ENCODE data around the gene CIART.
A peak's percentile ranks its signal among the peaks of the same experiment; 100 is the strongest.
"Not testable (repeated sequence)": the region's sequence is repeated elsewhere in the genome, so short reads cannot be mapped to it uniquely, and the experiment has no call there.

The CIART gene

DNA sequence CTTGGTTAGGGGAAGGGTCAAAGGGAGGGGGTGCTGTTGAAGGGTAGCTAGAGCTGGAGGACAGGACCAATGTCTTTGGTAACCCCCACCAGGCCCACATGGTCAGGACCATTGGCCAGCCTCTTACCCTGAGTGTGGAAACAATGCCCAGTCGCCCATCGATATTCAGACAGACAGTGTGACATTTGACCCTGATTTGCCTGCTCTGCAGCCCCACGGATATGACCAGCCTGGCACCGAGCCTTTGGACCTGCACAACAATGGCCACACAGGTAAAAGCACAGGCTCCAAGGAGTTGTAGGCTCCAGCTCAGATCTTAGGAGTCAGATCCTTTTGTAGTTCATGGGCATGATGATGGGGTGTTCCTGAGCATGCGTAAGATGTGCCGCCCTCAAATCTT lies 21.0 kb upstream of the CIART start:
- DNase-seq (ENCODE audit: low spot score) = no peak

- DNase-seq (ENCODE audit: low spot score) = no peak
These were observed 19.7 kb upstream of the CIART start for GRCh38 chr1:150262388-150263320.

- no peak for DNase-seq (ENCODE audit: low spot score)
These were observed 18.8 kb upstream of the CIART start for GRCh38 chr1:150263549-150263948.

DNA sequence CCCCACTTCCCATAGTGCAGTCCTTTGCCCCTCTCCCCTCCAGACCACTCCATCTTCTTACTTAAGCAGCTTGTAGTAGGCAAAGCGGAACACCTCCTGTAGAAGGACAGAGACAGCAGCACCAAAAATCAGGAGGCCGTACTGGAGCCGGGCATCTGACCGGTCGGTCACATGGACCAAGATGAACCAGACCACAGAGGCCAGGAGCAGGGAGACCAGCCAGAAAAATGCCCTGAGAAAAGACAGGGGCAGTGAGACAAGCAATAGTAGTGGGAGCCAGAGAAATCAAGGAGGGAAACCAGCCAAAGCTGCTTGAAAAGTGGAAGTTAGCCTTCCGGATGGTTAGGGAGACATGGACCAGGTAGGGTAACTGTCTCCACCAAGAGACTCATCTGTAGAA lies 14.5 kb upstream of the CIART start:
- DNase-seq (ENCODE audit: low spot score) = no peak

GRCh38 chr1:150268340-150268704 lies 14.0 kb upstream of the CIART start:
- DNase-seq (ENCODE audit: low spot score) = no peak

- peak; percentile 98 for DNase-seq (ENCODE audit: low spot score)
These were observed 13.5 kb upstream of the CIART start, which contains the start of gene APH1A for GRCh38 chr1:150268705-150269403. Gene APH1A, minus strand, starts transcription at chr1:150269016. Its CDS starts 206 bp downstream, at chr1:150268810.

- DNase-seq (ENCODE audit: low spot score) = no peak
These were observed 12.9 kb upstream of the CIART start for GRCh38 chr1:150269451-150269850.

- DNase-seq (ENCODE audit: low spot score) = no peak
These were observed 10.9 kb upstream of the CIART start for GRCh38 chr1:150271291-150271959.

DNA sequence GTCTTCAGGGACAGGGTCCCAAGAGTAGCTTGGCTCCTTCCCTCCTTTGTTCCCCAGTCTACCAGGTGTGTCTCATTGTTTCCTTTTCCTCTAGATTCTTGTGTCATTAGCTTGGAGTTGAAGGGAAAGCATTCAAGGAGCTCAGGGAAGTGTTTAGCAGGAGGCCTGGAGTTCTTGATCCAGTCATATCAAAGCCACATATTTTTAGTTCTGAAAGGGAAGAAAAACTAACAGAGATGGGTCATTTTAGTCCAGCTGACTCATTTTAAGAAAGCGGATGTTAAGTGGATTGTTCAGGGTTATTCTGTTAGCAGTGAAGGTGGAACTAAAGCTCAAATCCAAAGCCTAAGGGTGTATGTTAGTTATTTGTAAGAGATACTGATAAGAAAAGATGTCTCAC lies 9.0 kb upstream of the CIART start:
- no peak for DNase-seq (ENCODE audit: low spot score)

- no peak for DNase-seq (ENCODE audit: low spot score)
These were observed 2.1 kb upstream of the CIART start for GRCh38 chr1:150280138-150280707.

- DNase-seq (ENCODE audit: low spot score) = peak; percentile 62
These were observed 1.1 kb upstream of the CIART start for GRCh38 chr1:150281221-150281757.

DNA sequence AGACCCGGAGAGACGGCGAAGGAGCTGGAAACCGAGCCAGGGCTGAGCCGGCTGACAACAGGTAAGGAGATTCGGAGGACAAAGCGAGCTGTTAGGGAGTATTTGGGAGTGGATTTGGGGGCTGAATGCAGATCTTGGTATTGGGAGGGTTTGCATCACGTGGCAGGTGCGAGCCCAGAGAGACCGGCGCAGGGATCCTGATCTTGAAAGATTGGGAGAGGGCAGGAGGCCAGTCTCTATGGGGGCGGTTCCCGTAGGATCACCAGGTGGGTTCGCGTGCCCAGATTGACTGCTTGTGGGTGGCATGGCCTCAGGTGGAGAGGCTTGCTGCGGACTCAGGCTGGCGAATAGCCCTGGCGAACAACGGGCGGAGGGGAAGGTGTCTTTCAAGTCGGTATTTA lies 204 bp downstream of the CIART start:
- no peak for DNase-seq (ENCODE audit: low spot score)

DNA sequence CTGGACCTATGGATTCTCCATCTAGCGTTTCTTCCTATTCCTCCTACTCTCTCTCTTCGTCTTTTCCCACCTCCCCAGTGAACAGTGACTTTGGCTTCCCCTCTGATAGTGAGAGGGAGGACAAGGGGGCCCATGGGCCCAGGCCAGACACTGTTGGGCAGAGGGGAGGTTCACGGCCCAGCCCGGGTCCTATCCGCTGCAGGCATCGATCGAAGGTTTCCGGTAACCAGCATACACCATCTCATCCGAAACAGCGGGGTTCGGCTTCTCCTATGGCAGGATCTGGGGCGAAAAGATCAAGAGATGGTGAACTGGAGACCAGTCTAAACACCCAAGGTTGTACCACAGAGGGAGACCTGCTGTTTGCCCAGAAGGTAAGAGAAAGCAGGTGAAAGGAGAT lies 906 bp downstream of the CIART start:
- DNase-seq (ENCODE audit: low spot score) = no peak

DNA sequence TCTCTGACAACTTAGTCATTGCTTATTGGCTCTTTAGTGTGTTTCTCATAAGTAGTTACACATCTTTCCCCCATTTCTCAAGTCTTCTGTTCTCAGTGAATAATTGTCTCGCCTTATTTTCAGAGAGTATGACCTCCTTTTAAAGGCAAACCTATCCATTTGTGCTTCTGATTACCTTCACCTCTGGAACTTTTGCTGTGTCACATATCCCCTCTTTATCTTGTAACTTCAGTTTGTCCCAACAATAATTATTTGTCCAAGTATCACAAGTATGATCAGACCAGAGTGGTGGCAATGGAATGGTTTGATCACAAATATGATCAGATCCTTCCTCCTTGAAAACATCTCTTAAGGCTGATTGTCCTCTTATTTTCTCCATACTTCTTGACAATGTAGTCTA lies 6.0 kb downstream of the CIART start:
- DNase-seq (ENCODE audit: low spot score) = no peak

DNA sequence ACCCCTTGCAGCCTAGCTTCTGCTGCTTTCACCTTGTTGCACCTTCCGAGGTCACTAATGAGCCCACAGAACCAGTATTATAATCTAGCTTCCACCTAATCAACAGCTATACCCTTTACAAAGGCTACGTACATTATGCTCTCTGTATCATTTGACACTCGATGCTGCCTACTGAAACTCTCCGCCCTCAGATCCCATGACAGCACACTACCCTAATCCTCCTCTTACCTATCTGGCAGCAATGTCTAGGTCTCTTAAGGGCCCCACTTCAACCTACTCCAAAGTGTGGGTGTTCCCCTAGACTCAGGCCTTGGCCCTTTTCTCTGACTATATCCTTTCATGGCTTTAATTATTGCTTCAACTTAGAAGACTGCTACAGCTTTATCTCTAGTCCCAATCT lies 6.5 kb downstream of the CIART start:
- DNase-seq (ENCODE audit: low spot score) = no peak

DNA sequence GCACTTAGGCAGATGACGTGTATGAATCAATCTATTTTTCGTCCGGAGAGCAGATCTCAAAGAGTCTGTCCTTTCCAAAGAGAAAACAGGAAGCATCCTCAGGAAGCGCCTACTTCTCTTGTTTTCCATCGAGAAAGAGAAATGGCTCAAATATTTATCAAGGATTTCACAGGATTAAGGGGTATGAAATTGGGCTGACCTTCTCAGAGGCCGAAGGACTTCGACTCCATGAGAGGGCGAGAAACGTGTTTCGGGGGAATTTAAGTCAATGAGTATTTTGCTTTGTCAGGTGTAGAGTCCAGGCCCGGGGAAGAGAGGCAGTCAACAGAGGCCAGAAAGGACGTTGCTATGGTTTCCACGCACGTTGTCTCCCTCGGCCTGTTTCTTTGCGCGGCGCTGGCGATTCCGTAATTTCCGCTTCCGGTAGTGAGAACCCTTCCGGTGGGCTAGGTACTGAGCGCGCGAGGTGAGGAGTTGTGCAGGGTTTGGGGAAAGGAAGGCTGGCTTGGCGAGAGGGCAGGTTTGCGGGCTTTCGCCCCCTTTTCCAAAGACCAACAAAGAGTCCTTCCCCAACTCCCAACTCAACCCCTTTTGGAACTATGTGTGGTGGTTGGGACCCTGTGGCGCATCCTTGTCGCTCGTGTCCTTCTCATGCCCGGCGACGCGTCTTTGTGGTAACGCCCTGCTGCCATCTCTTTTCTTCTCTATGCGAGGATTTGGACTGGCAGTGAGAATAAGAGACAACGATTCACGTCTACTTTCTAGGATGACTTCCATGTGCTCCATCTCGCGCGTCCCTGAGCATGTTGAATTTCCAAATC lies 11.3 kb downstream of the CIART start, which contains the start of gene MRPS21:
Gene MRPS21 (plus strand): TSS at position 429 of the 821 bp plus-strand sequence. CDS start 506 bp downstream, outside the sequence.
- peak; percentile 88 for DNase-seq (ENCODE audit: low spot score)

DNA sequence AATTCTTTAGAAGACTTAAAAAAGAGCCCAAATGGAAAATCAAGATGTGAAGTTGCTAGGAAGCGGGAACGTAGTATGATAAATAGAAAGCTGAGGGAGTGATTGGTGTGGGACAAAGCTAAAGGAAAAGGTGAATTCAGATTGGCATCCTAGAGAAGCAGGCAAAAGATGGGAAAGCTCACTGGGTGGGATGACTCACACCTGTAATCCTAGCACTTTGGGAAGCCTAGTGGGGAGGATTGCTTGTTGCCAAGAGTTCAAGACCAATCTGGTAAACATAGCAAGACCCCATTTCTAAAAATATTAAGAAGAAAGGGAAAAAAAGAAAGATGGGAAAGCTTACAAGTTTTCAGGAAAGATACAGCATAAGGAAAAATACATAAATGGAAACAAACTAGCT lies 13.1 kb downstream of the CIART start:
- DNase-seq (ENCODE audit: low spot score) = no peak

- DNase-seq (ENCODE audit: low spot score) = no peak
These were observed 17.4 kb downstream of the CIART start for GRCh38 chr1:150299716-150300115.

GRCh38 chr1:150302338-150302737 lies 20.0 kb downstream of the CIART start:
- no peak for DNase-seq (ENCODE audit: low spot score)

GRCh38 chr1:150302902-150303301 lies 20.5 kb downstream of the CIART start:
- no peak for DNase-seq (ENCODE audit: low spot score)

DNA sequence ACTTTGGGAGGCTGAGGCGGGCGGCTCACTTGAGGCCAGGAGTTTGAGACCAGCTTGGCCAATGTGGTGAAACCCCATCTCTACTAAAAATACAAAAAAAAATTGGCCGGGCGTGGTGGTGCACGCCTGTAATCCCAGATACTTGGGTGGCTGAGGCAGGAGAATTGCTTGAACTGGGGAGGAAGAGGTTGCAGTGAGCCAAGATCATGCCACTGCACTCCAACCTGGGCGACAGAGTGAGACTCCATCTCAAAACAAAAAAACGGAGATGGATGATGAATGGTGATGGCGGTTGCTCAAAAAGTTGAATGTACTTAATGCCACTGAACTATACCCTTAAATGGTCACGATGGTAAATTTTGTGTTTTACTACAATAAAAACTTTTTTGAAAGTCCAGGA lies 26.2 kb downstream of the CIART start:
- not testable (repeated sequence) for DNase-seq (ENCODE audit: low spot score)
